Measurements from ENCODE around the gene TGFBR3. TPM values are rescaled to one million over a fixed set of nuclear protein-coding genes. Genes with fewer than 3 reads are reported as not detected.

Gene TGFBR3
- total and polyA plus RNA-seq, 2 of the 4 experiments (the other 2 are of a cell fraction) = 3.0 to 11.3 TPM

DNA sequence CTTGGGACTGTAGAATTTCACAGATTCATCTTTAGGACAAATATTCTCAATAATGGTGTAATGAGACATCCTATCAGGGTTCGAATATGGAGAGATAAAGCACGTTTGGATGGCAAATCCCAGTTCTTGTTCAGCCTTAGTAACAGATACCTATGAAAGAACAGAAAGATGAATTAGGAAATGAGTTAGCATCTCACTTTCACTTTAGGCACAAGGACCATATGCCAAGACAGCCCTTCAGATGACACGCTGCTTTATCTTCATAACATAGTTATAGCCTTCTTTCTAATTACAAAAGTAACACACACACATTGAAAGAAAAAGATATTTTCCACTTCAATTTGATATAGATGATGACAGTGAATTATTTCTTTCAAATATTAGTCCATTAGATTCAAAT lies 173.6 kb downstream of the TGFBR3 start:
- Histone ChIP-seq H2BK120ac (ENCODE audit: low read depth, low read length) (no peak overlapping the region), H2BK20ac (ENCODE audit: low read depth, low read length) (no peak overlapping the region), H2BK5ac (ENCODE audit: low read depth, low read length, poor library complexity, severe bottlenecking) (no peak overlapping the region), H3K9me3 (ENCODE audit: control insufficient read depth, insufficient read depth, low read length) (no peaks in the 10 kb centered on the region), H3K14ac (replicated peaks; ENCODE audit: low read depth, low read length) (no peak overlapping the region), H3K36me3 (ENCODE audit: control insufficient read depth, insufficient read depth, low read length) (peaks cover 28% of the 10 kb centered on the region), H3K4me1 (ENCODE audit: control insufficient read depth, insufficient read depth, low read length) (peaks cover 6% of the 10 kb centered on the region), H3K56ac (ENCODE audit: extremely low read depth, insufficient read depth, low read length) (no peak overlapping the region), H3K27ac (ENCODE audit: insufficient read depth, low read length) (no peak overlapping the region), H3K9ac (ENCODE audit: low read depth, low read length) (no peak overlapping the region), H4K5ac (ENCODE audit: low read depth, low read length) (no peak overlapping the region), H2AK9ac (replicated peaks; ENCODE audit: low read depth, low read length, poor library complexity) (no peak overlapping the region), H3K9me1 (ENCODE audit: insufficient read depth, low read length) (no peaks in the 10 kb centered on the region), H4K20me1 (ENCODE audit: insufficient read depth, low read length) (no peaks in the 10 kb centered on the region), H3K23ac (ENCODE audit: low read depth, low read length) (no peak overlapping the region), H2AK5ac (ENCODE audit: low read depth, low read length) (no peak overlapping the region), H2BK15ac (ENCODE audit: low read depth, low read length) (no peak overlapping the region), H3K18ac (ENCODE audit: low read depth, low read length) (no peak overlapping the region), H3K4me3 (ENCODE audit: insufficient read depth, low read depth, low read length) (no peak overlapping the region), H3K27me3 (ENCODE audit: control insufficient read depth, insufficient read depth, low read length) (no peaks in the 10 kb centered on the region), H4K8ac (ENCODE audit: low read depth in 2 of 2, low read length in 2 of 2) (no peak overlapping the region), H3K4ac (ENCODE audit: low read depth, low read length) (no peak overlapping the region), H3K79me1 (ENCODE audit: low read depth in 1 of 2, low read length in 2 of 2) (no peaks in the 10 kb centered on the region), H3K4me2 (ENCODE audit: low read depth, low read length) (no peak overlapping the region), H4K91ac (ENCODE audit: insufficient read depth, low read depth, low read length) (no peak overlapping the region), H2AFZ (replicated peaks; ENCODE audit: low read length, poor library complexity) (no peak overlapping the region)
- no peak for DNase-seq
- TF ChIP-seq CHD1 (IDR thresholded peaks at IDR 0.05; ENCODE audit: low read depth, low read length) (no peak), RFX5 (IDR thresholded peaks at IDR 0.05; ENCODE audit: low read depth, low read length) (no peak), NFE2L2 (IDR thresholded peaks at IDR 0.05; ENCODE audit: low read depth, low read length) (no peak), MAZ (IDR thresholded peaks at IDR 0.05; ENCODE audit: borderline replicate concordance, low read depth, low read length) (no peak)
- dilution Hi-C loops (cut with HindIII; ENCODE audit: low sequenced_read_pairs, unreplicated experiment) (no loop called here), intact Hi-C loops (cut with micrococcal nuclease) (no loop called here), in situ Hi-C loops (cut with MboI; ENCODE audit: low sequenced_read_pairs) (no loop called here)
- POLR2A ChIA-PET (ENCODE audit: unreplicated experiment) = no interaction called here
- WGBS, 2 experiments (ENCODE audit: extremely low coverage in 2 of 2, insufficient read length in 1 of 2) = no CpG with 5 or more reads among the region's 3 CpGs
- no TSS peak for BruUV-seq (replicated peaks)
- CTCF ChIA-PET = interaction anchor here (0.6 kb wide), 1 partner anchor 155 kb away, joined by 3 read pairs; no protein-coding TSS in a partner anchor
- no peak for ATAC-seq (ENCODE audit: low read depth)
